GM19025 (cell line): Measurements from ENCODE around the gene CDHR2.
"Not testable (repeated sequence)": the region's sequence is repeated elsewhere in the genome, so short reads cannot be mapped to it uniquely, and the experiment has no call there.

ENCODE experiments used
- ATAC-seq: cut with Tn5 transposase; IDR thresholded peaks from one replicate; pipeline ENCODE4 v1.9.1; 2021; ENCODE audit warnings: mild to moderate bottlenecking, low read depth, moderate library complexity; ENCODE audit not compliant: unreplicated experiment

Gene CDHR2

DNA sequence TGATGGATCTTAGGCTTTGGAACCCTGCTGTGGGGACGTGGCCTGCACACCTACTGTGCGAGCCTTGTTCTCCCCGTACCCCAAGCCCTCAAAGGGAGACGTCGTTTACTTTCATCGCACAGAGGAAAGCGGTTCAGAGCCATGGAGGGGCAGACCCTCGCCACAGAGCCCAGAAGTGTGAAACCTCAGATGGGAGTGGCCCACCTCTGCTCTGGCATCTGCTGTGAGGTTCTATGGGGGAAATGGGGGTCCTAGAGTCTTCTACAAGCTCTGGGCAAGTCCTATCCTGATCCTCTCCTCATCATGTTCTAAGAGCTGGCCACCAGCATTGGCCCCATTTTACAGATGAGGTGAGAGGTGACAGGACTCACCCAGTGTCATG, 8.2 kb upstream of the CDHR2 start:
- no peak for ATAC-seq

DNA sequence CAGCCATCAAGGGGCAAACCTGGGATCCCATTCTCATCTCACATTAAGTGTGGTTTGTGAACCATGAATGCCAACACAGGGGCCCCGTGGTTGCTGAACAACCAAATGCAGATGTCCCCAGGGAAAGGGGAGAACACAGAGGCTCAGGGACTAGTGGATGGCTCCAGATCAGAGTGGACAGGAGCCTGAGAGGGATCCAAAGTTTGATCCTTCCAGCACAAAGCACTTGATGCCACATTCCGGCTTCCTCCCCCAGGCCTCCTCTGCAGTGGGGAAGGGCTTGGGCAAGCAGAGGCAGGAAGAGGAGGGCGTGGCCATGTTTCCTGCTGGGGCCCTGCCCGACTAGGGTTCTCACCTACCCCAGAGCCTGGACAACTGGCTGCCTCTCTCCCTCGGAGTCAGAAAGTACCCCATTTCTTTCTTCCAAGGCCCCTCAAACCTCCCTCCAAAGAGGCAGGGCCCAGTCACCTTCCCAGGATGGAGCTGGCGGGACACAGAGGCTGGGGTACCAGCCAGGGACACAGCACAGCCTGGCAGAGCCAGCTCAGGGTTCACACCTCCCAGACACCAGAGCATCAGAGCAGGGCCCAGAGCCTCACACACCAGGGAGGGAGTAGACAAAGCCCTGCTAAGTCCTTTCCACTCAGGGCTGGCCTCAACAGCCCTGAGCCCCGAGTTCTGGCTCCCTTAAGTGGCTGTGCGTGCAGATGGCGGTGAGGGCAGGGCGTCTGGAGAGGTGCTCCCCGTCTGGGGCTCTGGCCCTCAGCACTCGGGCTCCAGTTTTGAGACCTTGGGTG, 7.6 kb upstream of the CDHR2 start:
- no peak for ATAC-seq

DNA sequence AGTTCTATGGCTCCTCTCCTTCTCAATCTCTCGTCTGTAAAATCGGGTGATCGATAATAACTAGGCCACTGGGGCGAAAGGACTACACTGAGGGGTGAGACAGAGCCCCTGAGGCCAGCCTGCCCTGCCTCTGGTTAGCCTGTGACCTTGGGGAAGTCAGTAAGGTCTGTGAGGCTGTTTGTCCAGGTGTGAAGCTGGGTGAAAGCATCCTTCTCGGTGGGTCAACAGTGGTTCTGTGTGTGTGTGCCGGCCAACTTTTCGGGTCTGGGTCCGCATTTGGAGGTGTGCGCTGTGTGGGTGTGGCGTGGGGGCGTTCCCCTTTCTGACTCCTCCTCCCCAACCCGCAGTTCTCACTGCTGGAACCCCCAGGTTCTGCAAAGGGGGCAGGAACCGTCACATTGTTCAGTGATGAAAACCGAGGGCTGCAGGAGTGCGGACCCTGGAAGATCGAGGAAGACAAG, 7.0 kb upstream of the CDHR2 start:
- ATAC-seq = no peak

- ATAC-seq = peak; percentile 54
Observed at GRCh38 chr5:176542596-176543427, 6.3 kb upstream of the CDHR2 start.

GRCh38 chr5:176543428-176544182, 5.5 kb upstream of the CDHR2 start:
- peak; percentile 78 for ATAC-seq

DNA sequence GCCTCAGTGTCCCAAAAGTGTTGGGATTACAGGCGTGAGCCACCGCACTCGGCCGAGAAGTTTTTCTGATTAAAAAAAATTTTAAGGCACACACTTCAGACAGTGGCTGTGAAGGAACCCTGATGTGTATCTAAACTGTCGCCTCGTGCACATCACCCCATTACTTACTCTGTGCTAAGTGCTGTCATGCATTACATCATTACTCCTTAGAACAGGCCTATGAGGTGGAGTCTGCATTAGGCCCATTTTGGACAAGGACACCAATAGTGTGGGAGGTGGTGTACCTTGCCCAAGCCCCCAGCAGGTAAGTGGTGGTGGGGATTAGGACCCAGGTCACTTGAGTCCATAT, 3.8 kb upstream of the CDHR2 start:
- ATAC-seq = no peak

GRCh38 chr5:176545737-176546509, 3.2 kb upstream of the CDHR2 start:
- no peak for ATAC-seq

DNA sequence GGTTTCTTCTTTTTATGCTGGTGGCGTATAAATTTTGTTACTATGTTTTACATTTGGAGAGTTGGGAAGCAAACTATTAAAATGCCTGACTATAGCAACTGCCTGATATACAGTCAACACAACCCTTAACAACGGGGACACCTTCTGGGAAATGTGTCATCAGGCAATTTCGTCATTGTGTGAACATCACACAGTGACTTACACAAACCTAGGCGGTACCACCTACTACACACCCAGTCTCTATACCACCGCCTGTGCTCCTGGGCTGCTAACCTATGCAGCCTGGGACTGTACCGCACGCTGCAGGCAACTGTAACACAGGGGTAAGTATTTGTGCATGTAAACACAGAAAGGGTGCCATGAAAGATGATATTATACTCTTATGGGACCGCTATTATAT, 1.3 kb upstream of the CDHR2 start:
- ATAC-seq = no peak

GRCh38 chr5:176549871-176550270, 729 bp downstream of the CDHR2 start:
- ATAC-seq = no peak

GRCh38 chr5:176550275-176550831, 1.2 kb downstream of the CDHR2 start:
- ATAC-seq = no peak

DNA sequence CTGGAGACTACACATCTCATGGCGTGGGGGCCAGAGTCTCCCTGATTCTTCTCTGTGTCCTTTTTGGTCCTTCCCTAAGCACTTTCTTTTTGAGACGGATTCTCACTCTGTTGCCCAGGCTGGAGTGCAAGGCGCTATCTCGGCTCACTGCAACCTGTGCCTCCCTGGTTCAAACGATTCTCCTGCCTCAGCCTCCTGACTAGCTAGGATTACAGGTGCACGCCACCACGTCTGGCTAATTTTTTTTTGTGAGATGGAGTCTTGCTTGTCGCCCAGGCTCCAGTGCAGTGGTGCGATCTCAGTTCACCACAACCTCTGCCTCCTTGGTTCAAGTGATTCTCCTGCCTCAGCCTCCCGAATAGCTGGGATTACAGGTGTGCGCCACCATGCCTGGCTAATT, 1.8 kb downstream of the CDHR2 start:
- ATAC-seq = not testable (repeated sequence)

DNA sequence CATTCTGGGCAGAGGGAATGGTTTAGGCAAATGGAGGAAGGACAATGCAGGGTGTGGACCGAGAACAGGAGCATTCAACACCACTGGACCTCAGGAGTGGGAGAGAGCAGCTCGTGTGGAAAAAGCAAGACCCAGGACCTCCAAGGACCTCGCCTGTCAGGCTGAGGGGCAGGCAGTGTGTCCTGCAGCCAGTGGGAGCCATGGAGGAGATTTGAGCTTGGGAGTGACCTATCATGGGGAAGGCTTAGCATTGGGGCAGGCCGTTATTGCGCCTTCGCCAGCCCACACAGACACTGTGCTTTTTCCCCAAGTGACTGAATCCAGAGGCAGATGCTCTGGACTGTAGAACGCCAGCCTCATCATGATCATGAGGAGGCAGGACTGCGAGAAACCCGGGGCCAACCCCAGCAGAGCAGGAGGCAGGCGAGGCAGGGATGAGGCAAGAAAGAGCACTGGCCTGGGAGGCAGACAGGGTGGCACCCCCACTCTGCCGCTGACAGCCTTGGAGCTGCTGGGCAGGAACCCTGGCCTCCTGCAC, 3.3 kb downstream of the CDHR2 start:
- no peak for ATAC-seq

DNA sequence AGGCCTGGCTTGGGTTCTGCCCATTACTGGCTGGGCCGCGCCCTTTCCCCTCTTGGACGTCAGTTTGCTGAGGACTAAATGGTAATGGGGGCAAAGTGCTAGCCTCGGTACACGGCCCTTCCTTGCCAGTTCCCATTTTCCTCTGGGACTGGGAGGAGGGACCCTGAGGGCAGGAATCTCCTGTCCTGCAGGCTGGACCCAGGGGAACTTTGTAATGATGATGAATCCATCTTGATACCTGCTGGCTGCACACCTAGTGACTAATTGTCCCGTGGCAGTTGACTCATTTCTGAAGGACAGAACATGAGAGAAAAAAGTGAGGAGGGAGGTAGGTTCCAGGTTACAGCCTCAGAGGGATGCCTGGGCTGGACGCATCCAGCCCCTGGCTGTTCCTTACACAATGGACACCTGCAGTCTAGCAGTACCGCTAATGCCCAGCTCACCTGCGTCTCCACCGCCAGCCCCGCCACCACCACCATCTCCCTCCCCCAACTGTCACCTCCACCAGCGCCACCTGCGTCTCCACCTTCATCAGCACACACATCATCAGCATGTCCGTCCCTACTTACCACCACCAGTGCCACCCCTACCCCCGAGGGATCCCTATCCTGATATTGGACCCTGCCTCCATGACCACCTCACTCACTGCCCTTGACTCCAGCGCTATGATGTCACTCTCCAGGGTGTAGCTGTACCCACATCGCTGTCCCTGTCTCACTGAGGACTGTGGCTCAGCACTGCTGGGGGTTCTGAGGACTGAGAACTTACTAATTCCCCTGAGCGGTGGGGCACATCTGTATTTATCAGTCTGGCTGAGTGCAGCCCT, 4.3 kb downstream of the CDHR2 start:
- ATAC-seq = no peak

GRCh38 chr5:176557846-176558245, 8.7 kb downstream of the CDHR2 start:
- no peak for ATAC-seq

DNA sequence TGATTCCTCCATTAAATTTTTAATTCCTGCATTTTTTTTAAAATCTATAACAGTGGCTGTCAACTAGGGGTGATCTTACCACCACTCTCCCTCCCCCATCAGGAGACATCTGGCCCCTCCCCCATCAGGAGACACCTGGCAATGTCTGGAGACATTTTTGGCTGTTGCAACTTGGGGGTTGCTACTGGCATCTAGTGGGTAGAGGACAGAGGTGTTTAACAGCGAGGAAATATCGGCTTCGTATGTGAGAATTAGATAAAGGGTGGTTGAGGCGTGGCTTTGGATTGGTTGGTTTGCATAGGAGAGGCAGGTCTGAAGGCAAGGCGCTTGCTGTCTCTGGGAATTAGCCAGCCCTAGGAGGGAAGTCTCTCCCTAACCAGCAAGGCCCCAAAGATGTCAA, 10.5 kb downstream of the CDHR2 start:
- ATAC-seq = no peak

DNA sequence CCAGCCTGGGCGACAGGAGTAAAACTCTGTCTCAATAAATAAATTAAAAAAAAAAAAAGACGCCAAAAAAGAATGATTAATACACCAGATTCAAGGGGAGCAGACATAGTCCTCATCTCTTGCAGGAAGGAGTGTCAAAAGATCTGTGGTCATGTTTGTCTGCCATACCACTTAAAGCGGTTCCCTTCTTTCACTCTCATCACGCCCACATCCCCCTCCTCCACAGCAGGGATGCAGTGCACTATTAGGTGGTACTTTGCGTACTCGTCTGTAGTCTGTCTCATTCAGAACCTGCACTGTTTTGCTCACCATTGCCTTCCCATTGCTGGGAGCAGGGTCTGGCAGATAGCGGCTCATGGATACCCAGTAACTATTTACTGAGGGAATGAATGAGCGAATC, 11.2 kb downstream of the CDHR2 start:
- ATAC-seq = no peak

- ATAC-seq = no peak
Observed at GRCh38 chr5:176561259-176561658, 12.1 kb downstream of the CDHR2 start.

- no peak for ATAC-seq
Observed at GRCh38 chr5:176562189-176562588, 13.0 kb downstream of the CDHR2 start.

GRCh38 chr5:176564002-176564401, 14.9 kb downstream of the CDHR2 start:
- ATAC-seq = no peak
